LNCaP clone FGC (cell line): ENCODE measurements around the gene CTBP2.

Experiments
- DNase-seq: peaks from one replicate; pipeline ENCODE4 v3.0.0-alpha.2; 2011; ENCODE audit warnings: low read depth
- H3K4me3 ChIP-seq: 2 replicates; pipeline ENCODE4 v1.5.1; 2011; ENCODE audit warnings: mild to moderate bottlenecking, low read depth, low read length, control low read depth
- CTCF ChIP-seq: IDR thresholded peaks from 2 replicates; pipeline ENCODE4 v1.5.1; 2012; ENCODE audit warnings: mild to moderate bottlenecking; ENCODE audit not compliant: control insufficient read depth, insufficient read depth; ENCODE audit errors: extremely low read depth

The CTBP2 gene

GRCh38 chr10:125156739-125157480, 3.5 kb downstream of the CTBP2 start:
- peak; percentile 78 for DNase-seq
- peak overlapping the region; percentile 68 for H3K4me3 ChIP-seq
- TF ChIP-seq CTCF: no peak

- no peak for TF ChIP-seq CTCF
- no peak for DNase-seq
- H3K4me3 ChIP-seq: peak overlapping the region; percentile 68
Measured at GRCh38 chr10:125156196-125156595, 4.2 kb downstream of the CTBP2 start.

GRCh38 chr10:125155101-125155500, 5.3 kb downstream of the CTBP2 start:
- DNase-seq: no peak
- H3K4me3 ChIP-seq: peak overlapping the region; percentile 33
- no peak for TF ChIP-seq CTCF

GRCh38 chr10:125154529-125154928, 5.8 kb downstream of the CTBP2 start:
- DNase-seq: no peak
- H3K4me3 ChIP-seq: peak overlapping the region; percentile 33
- TF ChIP-seq CTCF: no peak

- DNase-seq: peak; percentile 91
- peak overlapping the region; percentile 33 for H3K4me3 ChIP-seq
- TF ChIP-seq CTCF: no peak
Measured at GRCh38 chr10:125153703-125154490, 6.5 kb downstream of the CTBP2 start.

GRCh38 chr10:125152450-125153368, 7.7 kb downstream of the CTBP2 start:
- H3K4me3 ChIP-seq: peak overlapping the region; percentile 27
- no peak for DNase-seq
- 0 out of 2 replicates have a peak, but pooled peaks have one; percentile 9 for TF ChIP-seq CTCF
